Measurements from ENCODE around the gene DOCK10.
A peak's percentile ranks its signal among the peaks of the same experiment; 100 is the strongest.

DOCK10 gene

DNA sequence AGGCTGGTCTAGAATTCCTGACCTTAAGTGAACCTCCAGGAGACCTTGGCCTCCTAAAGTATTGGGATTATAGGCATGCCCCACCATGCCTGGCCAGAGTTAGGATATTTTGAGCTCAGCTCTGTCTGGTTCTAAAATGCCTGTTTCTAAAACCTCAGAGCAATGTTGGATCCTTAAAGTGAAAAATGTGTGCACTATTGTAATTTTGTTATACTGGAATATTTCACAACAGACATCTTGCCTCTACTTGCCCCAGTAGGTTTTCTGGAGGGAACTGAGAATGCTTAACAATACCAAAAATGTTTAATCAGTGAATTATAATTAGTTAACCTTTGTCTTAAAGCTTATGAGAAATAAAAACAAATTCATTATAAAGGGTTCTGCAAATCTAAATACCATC, 181.5 kb downstream of the DOCK10 start:
- H3K36me3 ChIP-seq: no peaks in the 10 kb centered on the region
- TF ChIP-seq, protein P1, sequence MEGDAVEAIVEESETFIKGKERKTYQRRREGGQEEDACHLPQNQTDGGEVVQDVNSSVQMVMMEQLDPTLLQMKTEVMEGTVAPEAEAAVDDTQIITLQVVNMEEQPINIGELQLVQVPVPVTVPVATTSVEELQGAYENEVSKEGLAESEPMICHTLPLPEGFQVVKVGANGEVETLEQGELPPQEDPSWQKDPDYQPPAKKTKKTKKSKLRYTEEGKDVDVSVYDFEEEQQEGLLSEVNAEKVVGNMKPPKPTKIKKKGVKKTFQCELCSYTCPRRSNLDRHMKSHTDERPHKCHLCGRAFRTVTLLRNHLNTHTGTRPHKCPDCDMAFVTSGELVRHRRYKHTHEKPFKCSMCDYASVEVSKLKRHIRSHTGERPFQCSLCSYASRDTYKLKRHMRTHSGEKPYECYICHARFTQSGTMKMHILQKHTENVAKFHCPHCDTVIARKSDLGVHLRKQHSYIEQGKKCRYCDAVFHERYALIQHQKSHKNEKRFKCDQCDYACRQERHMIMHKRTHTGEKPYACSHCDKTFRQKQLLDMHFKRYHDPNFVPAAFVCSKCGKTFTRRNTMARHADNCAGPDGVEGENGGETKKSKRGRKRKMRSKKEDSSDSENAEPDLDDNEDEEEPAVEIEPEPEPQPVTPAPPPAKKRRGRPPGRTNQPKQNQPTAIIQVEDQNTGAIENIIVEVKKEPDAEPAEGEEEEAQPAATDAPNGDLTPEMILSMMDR (IDR thresholded peaks at IDR 0.05; ENCODE audit: low read depth, low read length): no peak

DNA sequence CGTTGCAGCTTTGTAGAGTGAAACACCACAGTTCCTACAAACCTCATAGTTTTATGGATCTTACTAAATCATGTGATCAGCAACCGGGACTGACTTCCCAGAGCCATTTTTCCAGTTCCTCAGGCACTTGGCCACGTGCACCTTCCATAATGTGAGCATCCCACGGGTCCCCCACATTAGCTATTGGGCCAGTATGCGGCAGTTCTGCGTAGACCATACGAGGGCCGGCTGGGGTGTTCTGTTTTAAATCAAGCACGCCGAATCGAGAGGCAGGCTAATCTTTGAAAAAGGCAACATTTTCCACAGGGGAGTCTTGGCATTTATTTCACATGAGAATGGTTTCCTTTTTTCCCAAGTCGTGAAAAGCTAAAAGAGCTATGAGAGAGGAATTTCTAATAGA, 190.5 kb downstream of the DOCK10 start:
- TF ChIP-seq, protein P1 (IDR thresholded peaks at IDR 0.05; ENCODE audit: low read depth, low read length): no peak
- DNase-seq: no peak
- no peak overlapping the region for H3K4me3 ChIP-seq (ENCODE audit: low read depth, low read length)
- no peaks in the 10 kb centered on the region for H3K27me3 ChIP-seq
- H3K36me3 ChIP-seq: no peaks in the 10 kb centered on the region
- no peaks in the 10 kb centered on the region for H3K9me3 ChIP-seq
- H3K4me1 ChIP-seq: no peaks in the 10 kb centered on the region

More for the DNA sequence above, 181.5 kb downstream of the DOCK10 start:
- Histone ChIP-seq H3K4me3 (ENCODE audit: low read depth, low read length) (no peak overlapping the region), H3K9me3 (no peaks in the 10 kb centered on the region), H3K27me3 (no peaks in the 10 kb centered on the region), H3K4me1 (no peaks in the 10 kb centered on the region)
- no peak for DNase-seq

DNA sequence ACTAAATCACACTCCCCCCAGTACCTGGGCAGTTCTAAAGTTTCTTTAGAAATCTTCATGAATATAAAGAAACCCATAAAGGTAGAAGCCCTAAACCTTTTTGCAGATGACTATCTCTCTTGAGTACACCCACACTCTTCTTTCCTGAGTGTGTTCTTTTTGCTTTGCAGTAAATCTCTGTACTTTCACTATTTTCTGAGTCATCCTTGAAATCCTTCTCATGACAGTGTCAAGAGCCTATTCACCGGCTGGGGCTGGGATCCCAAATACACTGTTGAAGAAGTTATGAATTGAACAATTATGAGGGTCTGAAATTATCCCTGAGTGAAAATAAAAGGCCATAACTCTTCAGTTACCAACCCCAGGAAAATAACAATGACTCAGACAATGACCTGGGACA, 192.2 kb downstream of the DOCK10 start:
- no peak for DNase-seq
- Histone ChIP-seq H3K4me3 (ENCODE audit: low read depth, low read length) (no peak overlapping the region), H3K27me3 (no peaks in the 10 kb centered on the region), H3K9me3 (no peaks in the 10 kb centered on the region), H3K36me3 (no peaks in the 10 kb centered on the region), H3K4me1 (no peaks in the 10 kb centered on the region)
- TF ChIP-seq, protein P1 (IDR thresholded peaks at IDR 0.05; ENCODE audit: low read depth, low read length): no peak

DNA sequence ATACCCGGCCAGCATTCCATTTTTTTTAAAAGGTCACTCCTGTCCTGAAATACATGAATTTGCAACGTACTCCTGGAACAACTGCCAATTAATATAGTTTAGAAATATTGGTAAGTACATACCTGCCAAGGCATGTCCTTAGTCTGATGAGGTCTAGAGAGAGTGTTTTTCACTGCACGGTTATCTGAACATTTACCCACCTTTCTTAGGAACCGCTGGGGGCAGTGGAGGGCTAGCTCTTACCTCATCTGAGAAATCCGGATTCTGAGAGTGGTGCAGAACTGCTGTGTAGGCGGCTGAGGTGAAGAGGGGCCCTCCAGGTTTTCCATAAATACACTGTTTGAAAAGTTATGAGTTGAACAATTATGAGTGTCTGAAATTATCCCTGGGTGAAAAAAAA, 193.0 kb downstream of the DOCK10 start:
- no peak for DNase-seq
- Histone ChIP-seq H3K27me3 (no peaks in the 10 kb centered on the region), H3K36me3 (no peaks in the 10 kb centered on the region), H3K4me3 (ENCODE audit: low read depth, low read length) (no peak overlapping the region), H3K9me3 (no peaks in the 10 kb centered on the region), H3K4me1 (no peaks in the 10 kb centered on the region)
- TF ChIP-seq, protein P1 (IDR thresholded peaks at IDR 0.05; ENCODE audit: low read depth, low read length): no peak

DNA sequence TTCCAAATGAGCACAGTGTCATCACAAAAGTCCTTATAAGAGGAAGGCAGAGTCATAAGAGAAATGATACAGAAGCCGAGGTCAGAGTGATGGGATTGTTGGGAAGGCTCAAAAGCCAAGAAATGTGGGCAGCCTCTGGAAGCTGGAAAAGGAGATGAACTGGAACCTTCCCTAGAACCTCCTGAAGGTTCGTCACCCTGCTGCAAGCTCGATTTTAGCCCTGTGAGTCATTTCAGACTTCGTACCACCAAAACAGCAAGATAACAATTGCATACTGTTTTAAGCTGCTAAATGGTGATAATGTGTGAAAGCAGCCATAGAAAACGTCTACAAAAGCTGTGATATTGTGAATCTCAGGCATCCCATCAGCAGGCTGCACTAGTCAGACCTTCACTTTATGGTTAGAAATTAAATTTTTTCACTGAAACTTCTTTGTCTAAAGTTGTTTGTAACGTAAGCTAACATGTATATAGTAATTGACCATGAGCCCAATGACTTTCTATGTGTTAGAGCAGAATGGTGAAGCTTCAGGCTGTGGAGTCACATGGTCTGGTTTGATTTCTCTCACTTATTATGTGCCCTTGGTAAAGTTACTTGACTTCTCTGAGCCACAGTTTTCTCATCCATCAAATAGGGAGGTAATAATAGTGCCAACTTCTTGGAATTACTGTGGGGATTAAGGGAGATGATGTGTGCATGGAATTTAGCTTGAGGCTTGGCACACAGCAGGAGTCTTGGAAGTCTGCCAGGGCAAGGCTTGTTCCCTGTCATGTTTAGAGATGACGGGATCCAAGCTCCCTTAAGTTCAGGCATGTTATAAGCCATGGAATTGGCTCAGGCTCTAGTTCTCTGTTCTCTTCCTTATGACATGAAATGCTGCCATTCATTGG, 194.1 kb downstream of the DOCK10 start:
- DNase-seq: peak; percentile 31
- TF ChIP-seq, protein P1 (IDR thresholded peaks at IDR 0.05; ENCODE audit: low read depth, low read length): no peak
- H3K36me3 ChIP-seq: no peaks in the 10 kb centered on the region

DNA sequence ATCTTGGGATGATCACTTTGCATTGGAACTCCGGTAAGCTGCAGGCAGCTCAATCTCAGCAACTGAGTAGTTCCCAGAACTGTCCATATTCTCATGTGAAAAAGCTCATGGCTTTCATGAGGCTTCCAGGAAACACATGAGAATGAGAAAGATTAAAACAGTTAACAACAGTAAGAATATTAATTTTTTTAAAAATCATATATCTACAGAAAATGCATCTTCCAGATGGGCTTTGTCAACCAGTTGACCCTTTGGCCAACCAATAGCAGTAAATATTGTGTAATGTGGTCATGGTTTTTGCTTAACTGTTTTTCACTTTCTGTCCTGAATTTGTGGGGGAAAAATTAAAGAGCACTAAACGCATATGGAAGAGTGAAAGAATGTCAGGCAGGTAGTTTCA, 194.9 kb downstream of the DOCK10 start:
- TF ChIP-seq, protein P1 (IDR thresholded peaks at IDR 0.05; ENCODE audit: low read depth, low read length): no peak
- Histone ChIP-seq H3K36me3 (no peaks in the 10 kb centered on the region), H3K27me3 (no peaks in the 10 kb centered on the region), H3K4me1 (no peaks in the 10 kb centered on the region), H3K4me3 (ENCODE audit: low read depth, low read length) (no peak overlapping the region), H3K9me3 (no peaks in the 10 kb centered on the region)
- DNase-seq: no peak

More for the DNA sequence above, 194.1 kb downstream of the DOCK10 start:
- Histone ChIP-seq H3K9me3 (no peaks in the 10 kb centered on the region), H3K27me3 (no peaks in the 10 kb centered on the region), H3K4me1 (no peaks in the 10 kb centered on the region), H3K4me3 (ENCODE audit: low read depth, low read length) (no peak overlapping the region)

Data from BE2C (cell line).